Adrenal gland (tissue), 12 donors: ENCODE results near the gene RBM19. TPM values are rescaled to one million over a fixed set of nuclear protein-coding genes. Genes with fewer than 3 reads are reported as not detected.

Source experiments
- DNase-seq, 7 donors: peaks; one replicate each; pipeline ENCODE4 v3.0.0-alpha.2; 2019 to 2020
- H3K27ac ChIP-seq, 5 donors: fragments of 200-600 bp; sonication (generic) in 4 of 5; 1 replicate in 3 of 5; 2 replicates in 2 of 5; pipeline versions ENCODE4 v1.5.1 to v1.8.0; 2016 to 2020; ENCODE audit warnings: mild to moderate bottlenecking in 1 of 5
- H3K27me3 ChIP-seq: fragments of 200-600 bp; 2 replicates; pipeline ENCODE4 v1.8.0; 2021
- H3K36me3 ChIP-seq, 2 donors: fragments of 200-600 bp; replicated peaks in 1 of 2; 1 replicate in 1 of 2; 2 replicates in 1 of 2; pipeline versions ENCODE4 v1.5.1 to v1.8.0; 2018 to 2022
- H3K4me1 ChIP-seq, 2 donors: fragments of 200-600 bp; replicated peaks in 1 of 2; 1 replicate in 1 of 2; 2 replicates in 1 of 2; pipeline versions ENCODE4 v1.5.1 to v1.8.0; 2018 to 2021
- H3K4me3 ChIP-seq, 4 donors: fragments of 200-600 bp; sonication (generic) in 3 of 4; one replicate each; pipeline ENCODE4 v1.5.1; 2016 to 2018
- H3K9me3 ChIP-seq, 3 donors: fragments of 200-600 bp; sonication (generic) in 1 of 3; replicated peaks in 1 of 3; 1 replicate in 2 of 3; 2 replicates in 1 of 3; pipeline versions ENCODE4 v1.5.1 to v1.8.0; 2016 to 2021
- POLR2A ChIP-seq, 2 donors: fragments of 450-650 bp; IDR thresholded peaks; one replicate each; pipeline ENCODE4 v1.6.1; 2017; ENCODE audit warnings: antibody characterized with exemption in 2 of 2, mild to moderate bottlenecking in 2 of 2, moderate library complexity in 1 of 2
- WGBS, 4 donors: extraction: QIAGEN DNeasy Blood & Tissue Kit in 2 of 4; methylation state at CpG; one replicate each; pipeline versions ENCODE4 v1.1.5 to v1.1.7; 2013 to 2017; 5-methylcytosine and 5-hydroxymethylcytosine counted together
- intact Hi-C, 2 donors: fragments of 100-400 bp; cut with DNase I; formaldehyde crosslinking; loops; one replicate each; pipeline versions ENCODE4 v1.14.1 to v1.15.0; 2022 to 2023
- polyA plus RNA-seq, 3 donors: library from polyadenylated mRNA; stranded (reverse); fragments of 200-250 nt in 2 of 3; fragments of 350-450 nt in 1 of 3; fragmentation: Illumina TruSeq in 1 of 3; extraction: RNeasy Lipid Tissue Mini Kit (QIAGEN cat#74804) in 1 of 3; gene quantifications; one replicate each; pipeline ENCODE4 v1.2.3, GENCODE V29; 2013 to 2014
- total RNA-seq, 9 donors: library from RNA; depleted of rRNA in 4 of 9; stranded (reverse); fragments of >200 nt in 4 of 9; fragments of 120-200 nt in 1 of 9; fragmentation: NEBNext Ultra II Directional in 1 of 9; extraction: Animal tissue kit (Norgen Biotek cat#: 25700) in 1 of 9; gene quantifications; one replicate each; pipeline versions ENCODE4 v1.1.0 to v1.2.4, GENCODE V29; 2013 to 2023
- TF ChIP-seq, protein P1 (sequence below), 6 experiments: fragments of 450-650 bp in 4 of 6; fragments of 200-600 bp in 2 of 6; sonication (generic) in 1 of 6; IDR thresholded peaks; 1 replicate in 5 of 6; 2 replicates in 1 of 6; pipeline versions ENCODE4 v1.5.1 to v1.8.0; 2016 to 2021; ENCODE audit warnings: antibody characterized with exemption in 6 of 6, mild to moderate bottlenecking in 2 of 6, moderate library complexity in 1 of 6
- donor health status: healthy with polysubstance abuse.
- donor health status: Bipolar disorder and iron deficiency.
- donor health status: DM: yes; HTN: yes; CAD: no.
- donor health status: DM: no; HTN: no; CAD: no.
- donor health status: DM: no; HTN: no; CAD: no.
- donor health status: DM: yes; HTN: yes; CAD: no.

The RBM19 gene
- total and polyA plus RNA-seq, 12 donors = 19.6 to 71.4 (median 33.1) TPM

GRCh38 chr12:113990250-113991223 is 24.4 kb upstream of the RBM19 start:
- Histone ChIP-seq H3K27ac (no peak overlapping the region), H3K27me3 (peaks cover 23% of the 10 kb centered on the region)
- TF ChIP-seq, protein P1, sequence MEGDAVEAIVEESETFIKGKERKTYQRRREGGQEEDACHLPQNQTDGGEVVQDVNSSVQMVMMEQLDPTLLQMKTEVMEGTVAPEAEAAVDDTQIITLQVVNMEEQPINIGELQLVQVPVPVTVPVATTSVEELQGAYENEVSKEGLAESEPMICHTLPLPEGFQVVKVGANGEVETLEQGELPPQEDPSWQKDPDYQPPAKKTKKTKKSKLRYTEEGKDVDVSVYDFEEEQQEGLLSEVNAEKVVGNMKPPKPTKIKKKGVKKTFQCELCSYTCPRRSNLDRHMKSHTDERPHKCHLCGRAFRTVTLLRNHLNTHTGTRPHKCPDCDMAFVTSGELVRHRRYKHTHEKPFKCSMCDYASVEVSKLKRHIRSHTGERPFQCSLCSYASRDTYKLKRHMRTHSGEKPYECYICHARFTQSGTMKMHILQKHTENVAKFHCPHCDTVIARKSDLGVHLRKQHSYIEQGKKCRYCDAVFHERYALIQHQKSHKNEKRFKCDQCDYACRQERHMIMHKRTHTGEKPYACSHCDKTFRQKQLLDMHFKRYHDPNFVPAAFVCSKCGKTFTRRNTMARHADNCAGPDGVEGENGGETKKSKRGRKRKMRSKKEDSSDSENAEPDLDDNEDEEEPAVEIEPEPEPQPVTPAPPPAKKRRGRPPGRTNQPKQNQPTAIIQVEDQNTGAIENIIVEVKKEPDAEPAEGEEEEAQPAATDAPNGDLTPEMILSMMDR (IDR thresholded peaks at IDR 0.05) = no peak
- TF ChIP-seq POLR2A (IDR thresholded peaks at IDR 0.05) = no peak

DNA sequence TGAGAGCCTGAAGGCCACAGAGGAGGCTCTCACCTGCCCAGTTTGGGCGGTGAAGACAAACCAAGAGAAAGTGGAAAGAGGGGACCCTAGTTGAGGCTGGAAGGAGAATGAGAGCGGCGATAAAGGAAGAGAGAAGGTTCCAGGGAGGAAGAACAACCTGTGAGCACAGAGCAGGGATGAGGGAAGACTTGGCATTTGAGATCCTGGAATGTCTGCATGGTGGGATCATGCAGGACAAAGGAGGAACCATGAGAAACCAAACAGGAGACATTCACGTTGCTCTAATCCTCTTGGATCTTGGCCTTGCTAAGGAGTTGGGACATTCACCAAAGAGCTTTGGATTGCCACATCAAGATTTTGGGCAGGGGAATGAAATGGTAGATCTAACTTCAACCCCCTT is 22.9 kb upstream of the RBM19 start:
- 72 to 82% (median 82%) methylated on average over 4 of the region's 4 CpGs for WGBS, 4 donors
- Histone ChIP-seq H3K4me3 (no peak overlapping the region), H3K36me3 (no peaks in the 10 kb centered on the region), H3K4me1 (no peaks in the 10 kb centered on the region), H3K9me3 (no peaks in the 10 kb centered on the region), H3K27ac (no peak overlapping the region), H3K27me3 (peaks cover 23% of the 10 kb centered on the region)
- intact Hi-C loops = loop anchor here (10.0 kb wide), 2 partner anchors 516 to 1926 kb away; no protein-coding TSS in a partner anchor
- TF ChIP-seq POLR2A (IDR thresholded peaks at IDR 0.05) = no peak
- TF ChIP-seq, protein P1 (IDR thresholded peaks at IDR 0.05) = no peak
- no peak for DNase-seq

More at GRCh38 chr12:113990250-113991223, 24.4 kb upstream of the RBM19 start:
- WGBS, 4 donors = 23 to 30% (median 27%) methylated on average over 8 to 10 of the region's 10 CpGs
- Histone ChIP-seq H3K36me3 (no peaks in the 10 kb centered on the region), H3K4me1 (no peaks in the 10 kb centered on the region), H3K4me3 (no peak overlapping the region), H3K9me3 (no peaks in the 10 kb centered on the region)
- intact Hi-C loops = no loop called here
- DNase-seq = no peak

DNA sequence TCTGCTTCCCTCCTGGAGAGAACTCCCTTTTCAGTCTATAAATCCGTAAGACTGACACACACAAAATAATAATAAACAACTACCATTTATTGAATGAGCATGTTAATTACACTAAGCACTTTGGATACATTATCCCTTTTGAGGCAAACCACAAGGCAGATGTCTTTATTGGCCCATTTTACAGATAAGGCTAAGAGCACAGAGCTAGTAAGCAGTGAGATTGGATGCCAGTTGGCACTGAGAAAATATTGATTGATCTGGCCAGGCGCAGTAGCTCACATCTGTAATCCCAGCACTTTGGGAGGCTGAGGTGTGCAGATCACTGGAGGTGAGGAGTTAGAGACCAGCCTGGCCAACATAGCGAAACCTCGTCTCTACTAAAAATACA is 21.9 kb upstream of the RBM19 start:
- Histone ChIP-seq H3K9me3 (no peaks in the 10 kb centered on the region), H3K36me3 (no peaks in the 10 kb centered on the region), H3K4me1 (no peaks in the 10 kb centered on the region), H3K27ac (no peak overlapping the region), H3K27me3 (peaks cover 19% of the 10 kb centered on the region), H3K4me3 (no peak overlapping the region)
- no peak for TF ChIP-seq POLR2A (IDR thresholded peaks at IDR 0.05)
- TF ChIP-seq, protein P1 (IDR thresholded peaks at IDR 0.05) = no peak
- intact Hi-C loops = loop anchor here (10.0 kb wide), 2 partner anchors 517 to 1927 kb away; no protein-coding TSS in a partner anchor
- DNase-seq = no peak
- 67 to 84% (median 74%) methylated on average over 4 of the region's 4 CpGs for WGBS, 4 donors

GRCh38 chr12:113987261-113988063 is 21.3 kb upstream of the RBM19 start:
- peaks cover 18% of the 10 kb centered on the region for H3K27me3 ChIP-seq
- no peak overlapping the region for H3K4me3 ChIP-seq
- intact Hi-C loops = loop anchor here (10.0 kb wide), 2 partner anchors 517 to 1927 kb away; no protein-coding TSS in a partner anchor

More at GRCh38 chr12:113987261-113988063, 21.3 kb upstream of the RBM19 start:
- Histone ChIP-seq H3K27ac (no peak overlapping the region), H3K9me3 (no peaks in the 10 kb centered on the region), H3K36me3 (no peaks in the 10 kb centered on the region), H3K4me1 (no peaks in the 10 kb centered on the region)
- DNase-seq = no peak
- 49 to 57% (median 49%) methylated on average over 5 to 6 of the region's 6 CpGs for WGBS, 4 donors
- TF ChIP-seq, protein P1 (IDR thresholded peaks at IDR 0.05) = no peak
- TF ChIP-seq POLR2A (IDR thresholded peaks at IDR 0.05) = no peak
